ENCODE results near the gene ASB2. TPM values are rescaled to one million over a fixed set of nuclear protein-coding genes. Genes with fewer than 3 reads are reported as not detected.

The ASB2 gene
- total RNA-seq, 1 experiment from 2014 or later: 1.9 TPM

DNA sequence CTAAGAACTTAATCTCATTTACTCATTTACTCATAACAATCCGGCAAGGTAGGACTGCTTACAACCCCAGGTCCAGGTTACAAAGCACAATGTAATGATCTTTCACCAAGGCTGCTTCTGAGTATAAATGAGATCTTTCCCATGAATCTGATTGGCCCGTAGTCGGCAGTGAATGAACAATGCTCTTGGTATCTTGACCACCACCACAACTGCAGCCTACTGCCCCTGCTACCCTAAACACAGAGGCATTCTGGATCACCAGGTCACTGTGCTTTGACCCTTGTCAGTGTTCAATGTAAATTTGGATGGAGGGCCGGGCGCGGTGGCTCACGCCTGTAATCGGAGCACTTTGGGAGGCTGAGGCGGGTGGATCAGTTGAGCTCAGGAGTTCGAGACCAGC lies 33.3 kb downstream of the ASB2 start:
- in situ Hi-C loops (cut with HindIII; ENCODE audit: low pct_unique_long_range_greater_than_20kb, low sequenced_read_pairs): no loop called here
- DNase-seq (ENCODE audit: low read depth): peak; percentile 48

DNA sequence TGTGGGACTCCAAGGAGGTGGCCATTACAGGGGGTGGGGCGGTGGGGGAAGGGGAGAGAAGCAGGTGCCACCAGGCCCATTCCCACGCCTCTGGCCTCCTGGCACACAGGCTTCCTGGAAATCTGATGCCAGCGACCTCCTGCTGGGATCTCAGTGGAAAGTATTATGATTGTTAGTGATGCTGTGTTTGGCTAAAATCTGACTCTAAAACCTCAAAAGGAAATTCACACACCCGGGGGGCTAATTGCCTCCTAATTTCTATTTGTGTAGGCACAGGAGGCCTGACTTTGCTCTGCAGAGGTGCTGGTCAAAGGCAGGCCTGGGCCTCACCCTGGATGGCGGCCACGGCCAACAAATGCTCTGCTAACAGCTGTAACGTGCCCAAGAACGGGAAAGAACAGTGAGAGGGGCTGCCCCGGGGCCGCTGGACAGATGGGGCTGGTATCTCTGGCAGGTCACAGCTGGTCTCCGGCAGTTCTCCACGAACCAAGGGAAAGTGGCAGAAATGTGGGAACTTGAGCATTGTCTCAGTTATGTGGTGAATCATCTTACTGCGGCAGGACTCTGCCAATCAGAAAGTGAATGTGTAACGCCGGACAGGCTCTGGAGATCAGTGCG lies 35.0 kb downstream of the ASB2 start:
- in situ Hi-C loops (cut with HindIII; ENCODE audit: low pct_unique_long_range_greater_than_20kb, low sequenced_read_pairs): no loop called here

DNA sequence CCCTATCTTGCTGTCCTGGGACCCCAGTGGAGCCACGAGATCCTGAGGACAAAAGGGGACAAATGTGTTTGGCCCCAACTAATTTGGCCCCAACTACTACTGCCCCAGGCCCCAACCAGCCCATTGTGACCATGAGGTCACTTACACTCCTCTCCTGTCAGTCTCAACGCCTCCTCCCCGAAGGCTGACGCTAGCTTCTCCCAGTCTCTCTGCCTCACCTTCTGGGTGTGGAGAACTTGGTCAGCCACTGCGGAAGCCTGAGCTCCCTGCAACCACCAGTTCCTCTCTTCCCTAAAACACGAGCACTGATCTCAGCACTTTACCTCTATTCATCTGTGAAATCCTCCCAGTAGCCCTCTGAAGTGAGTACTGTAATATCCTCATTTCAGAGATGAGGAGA lies 35.9 kb downstream of the ASB2 start:
- in situ Hi-C loops (cut with HindIII; ENCODE audit: low pct_unique_long_range_greater_than_20kb, low sequenced_read_pairs): no loop called here

More for the DNA sequence above, 35.0 kb downstream of the ASB2 start:
- peak; percentile 77 for DNase-seq (ENCODE audit: low read depth)

DNA sequence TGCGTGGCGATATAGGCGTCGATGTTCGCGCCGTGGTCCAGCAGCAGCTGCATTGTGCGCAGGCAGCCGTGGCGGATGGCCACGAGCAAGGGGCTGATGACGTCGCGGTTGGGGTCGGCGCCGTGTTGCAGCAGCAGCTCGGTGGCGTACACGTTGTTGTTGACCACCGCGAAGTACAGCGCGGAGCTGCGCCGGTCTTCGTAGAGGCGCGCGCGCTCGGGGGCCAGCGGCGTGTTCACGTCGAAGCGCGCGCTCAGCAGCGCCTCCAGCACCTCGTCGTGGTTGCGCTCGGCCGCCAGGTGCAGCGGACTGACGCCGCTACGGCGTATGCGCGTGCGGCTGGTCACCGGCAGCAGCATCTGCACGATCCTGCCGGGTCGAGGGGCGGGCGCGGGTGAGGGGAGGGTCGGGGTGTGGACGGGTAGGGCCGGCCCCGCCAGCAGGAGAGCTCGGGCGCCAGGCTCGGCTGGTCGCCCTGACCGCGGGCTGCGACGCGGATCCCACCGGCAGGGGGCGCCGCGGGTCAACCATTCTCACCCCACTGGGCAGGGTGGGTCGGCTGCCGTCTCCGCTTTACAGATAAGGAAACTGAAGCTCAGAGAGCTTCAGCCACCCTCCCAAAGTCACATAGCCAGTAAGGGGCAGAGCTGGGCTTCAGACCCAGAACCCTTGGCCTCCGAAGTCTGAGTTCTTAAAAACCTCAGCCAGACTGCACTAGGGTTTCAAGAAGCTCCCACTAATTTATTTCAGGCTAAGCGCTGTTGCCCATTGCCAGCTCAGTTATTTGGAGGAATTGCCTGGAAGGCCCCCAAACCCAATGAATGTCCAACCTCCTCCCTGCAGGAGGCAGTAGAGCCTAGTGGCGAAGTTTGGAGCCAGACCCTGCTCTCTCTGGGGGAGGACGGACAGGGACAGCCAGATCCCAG lies 36.8 kb downstream of the ASB2 start:
- DNase-seq (ENCODE audit: low read depth): peak; percentile 84
- in situ Hi-C loops (cut with HindIII; ENCODE audit: low pct_unique_long_range_greater_than_20kb, low sequenced_read_pairs): no loop called here

More for the DNA sequence above, 35.9 kb downstream of the ASB2 start:
- no peak for DNase-seq (ENCODE audit: low read depth)

DNA sequence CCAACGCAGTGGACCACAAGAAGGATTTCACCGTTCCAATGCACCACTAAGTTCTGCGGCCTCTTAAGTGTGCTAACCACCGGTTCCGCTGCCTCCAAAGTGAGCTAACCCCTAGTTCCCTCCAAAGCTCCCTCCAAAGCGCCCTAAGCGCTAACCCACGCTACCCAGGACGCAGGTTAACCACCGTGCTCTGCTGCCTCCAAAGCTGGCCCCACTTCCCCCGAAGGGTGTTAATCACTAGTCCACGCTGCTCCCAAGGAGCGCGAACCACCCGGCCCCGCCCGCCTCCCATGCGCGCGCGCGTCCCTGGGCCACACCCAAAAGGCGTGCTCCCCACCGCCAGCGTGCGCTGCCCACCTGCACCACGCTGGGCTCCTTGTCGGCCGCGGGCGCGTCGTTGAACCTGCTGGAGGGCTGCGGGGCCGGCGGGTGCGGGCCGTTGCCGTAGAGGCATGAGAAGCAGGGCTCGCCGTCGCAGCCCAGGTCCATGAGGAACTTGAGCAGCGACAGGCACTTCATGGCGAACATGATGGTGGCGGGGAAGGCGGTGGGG lies 37.5 kb downstream of the ASB2 start:
- in situ Hi-C loops (cut with HindIII; ENCODE audit: low pct_unique_long_range_greater_than_20kb, low sequenced_read_pairs): no loop called here

DNA sequence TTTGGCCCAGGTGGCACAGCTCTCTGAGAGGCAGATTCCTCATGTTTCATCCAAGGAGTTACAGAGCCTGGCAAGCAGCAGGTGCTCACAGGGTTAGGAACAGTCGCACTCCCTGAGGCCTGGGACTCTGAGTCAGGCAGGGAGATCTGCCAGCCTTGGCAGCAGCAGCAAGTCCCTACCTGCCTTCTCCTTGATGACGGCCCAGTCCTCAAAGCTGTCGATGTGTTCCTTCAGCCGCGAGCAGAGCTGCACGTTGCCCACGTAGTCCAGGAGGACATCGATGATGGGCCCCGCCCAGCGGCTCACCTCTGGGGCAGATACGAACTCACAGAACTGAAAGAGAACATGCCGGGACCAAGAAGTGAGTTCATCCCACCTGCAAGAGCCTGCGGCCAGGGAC lies 38.9 kb downstream of the ASB2 start:
- DNase-seq (ENCODE audit: low read depth): no peak
- in situ Hi-C loops (cut with HindIII; ENCODE audit: low pct_unique_long_range_greater_than_20kb, low sequenced_read_pairs): no loop called here

More for the DNA sequence above, 37.5 kb downstream of the ASB2 start:
- DNase-seq (ENCODE audit: low read depth): no peak

DNA sequence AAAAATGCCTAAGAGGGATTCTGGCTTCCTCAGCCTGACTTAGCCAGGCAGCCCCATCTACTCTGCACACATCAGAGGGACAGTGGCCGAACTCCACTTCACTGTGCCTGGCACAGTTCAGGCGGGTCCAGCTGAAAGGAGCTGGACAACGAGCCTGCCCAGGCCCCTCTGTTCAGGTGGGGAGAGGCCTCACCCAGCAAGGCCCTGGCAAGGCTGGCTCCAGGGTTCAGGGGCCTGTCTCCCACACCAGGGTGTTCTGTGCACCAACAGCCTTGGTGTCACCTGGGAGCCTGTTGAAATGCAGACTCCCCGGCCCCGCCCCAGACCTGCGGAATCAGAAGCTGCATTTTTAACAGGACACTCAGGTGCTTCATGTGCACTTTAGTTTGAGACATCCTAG lies 39.4 kb downstream of the ASB2 start:
- in situ Hi-C loops (cut with HindIII; ENCODE audit: low pct_unique_long_range_greater_than_20kb, low sequenced_read_pairs): no loop called here
- DNase-seq (ENCODE audit: low read depth): no peak

DNA sequence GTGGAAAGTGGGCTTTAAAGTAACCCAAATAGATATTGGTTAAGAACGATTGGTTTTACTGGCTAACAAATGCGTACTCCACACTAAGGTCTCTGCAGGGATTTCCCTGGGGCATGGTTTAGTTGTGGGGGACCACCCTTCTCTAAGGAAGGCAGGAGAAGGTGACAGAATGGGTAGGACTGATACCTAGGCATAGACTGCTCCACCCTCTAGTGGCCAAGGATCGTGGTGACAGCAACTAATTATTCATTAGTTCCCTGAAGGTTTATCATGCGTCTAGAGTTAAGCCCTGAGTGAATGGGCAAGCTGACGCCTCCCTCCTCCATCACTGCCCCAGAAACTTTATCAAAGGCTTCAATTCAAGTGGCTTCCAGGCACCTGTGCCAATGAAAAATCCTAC lies 40.1 kb downstream of the ASB2 start:
- in situ Hi-C loops (cut with HindIII; ENCODE audit: low pct_unique_long_range_greater_than_20kb, low sequenced_read_pairs): no loop called here
- no peak for DNase-seq (ENCODE audit: low read depth)

DNA sequence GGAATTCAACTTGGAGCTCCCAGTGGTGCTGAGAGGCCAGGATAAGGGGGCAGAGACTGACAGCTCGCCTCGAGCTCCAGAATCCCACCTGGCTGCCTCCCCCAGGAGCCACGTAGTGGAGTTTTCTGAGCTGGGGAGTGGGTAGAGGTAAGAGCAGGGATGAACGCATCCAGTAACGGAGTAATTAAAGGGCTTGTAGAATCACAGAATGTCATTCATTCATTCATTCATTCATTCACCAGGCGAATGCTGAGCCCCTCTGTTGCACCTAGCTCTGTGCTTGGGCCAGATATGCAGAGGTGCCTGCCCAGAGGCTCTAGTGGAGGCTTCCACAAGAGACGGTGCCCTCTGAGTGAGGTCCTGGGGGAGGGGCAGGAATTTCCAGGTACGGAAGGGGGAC lies 41.2 kb downstream of the ASB2 start:
- DNase-seq (ENCODE audit: low read depth): no peak
- in situ Hi-C loops (cut with HindIII; ENCODE audit: low pct_unique_long_range_greater_than_20kb, low sequenced_read_pairs): no loop called here

DNA sequence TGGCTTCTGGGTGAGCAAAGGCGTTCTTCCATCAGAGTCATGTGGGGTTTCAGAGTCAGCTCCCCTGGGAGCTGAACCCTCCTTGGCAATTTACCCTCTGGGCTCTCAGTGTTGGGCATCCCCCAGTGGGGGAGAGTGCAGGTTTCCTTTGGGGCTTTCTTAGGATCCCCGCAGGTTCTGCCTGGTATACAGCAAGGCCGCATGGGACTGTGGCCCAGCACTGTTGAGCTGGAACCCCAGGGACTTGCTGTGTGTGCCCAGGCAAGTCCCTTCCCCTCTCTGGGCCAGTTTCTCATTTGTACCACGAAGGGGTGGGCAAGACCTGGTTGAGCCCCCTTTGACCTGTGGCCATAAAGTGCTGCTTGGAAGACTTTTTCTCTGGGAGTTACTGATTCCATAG lies 43.7 kb downstream of the ASB2 start:
- in situ Hi-C loops (cut with HindIII; ENCODE audit: low pct_unique_long_range_greater_than_20kb, low sequenced_read_pairs): no loop called here
- DNase-seq (ENCODE audit: low read depth): no peak

DNA sequence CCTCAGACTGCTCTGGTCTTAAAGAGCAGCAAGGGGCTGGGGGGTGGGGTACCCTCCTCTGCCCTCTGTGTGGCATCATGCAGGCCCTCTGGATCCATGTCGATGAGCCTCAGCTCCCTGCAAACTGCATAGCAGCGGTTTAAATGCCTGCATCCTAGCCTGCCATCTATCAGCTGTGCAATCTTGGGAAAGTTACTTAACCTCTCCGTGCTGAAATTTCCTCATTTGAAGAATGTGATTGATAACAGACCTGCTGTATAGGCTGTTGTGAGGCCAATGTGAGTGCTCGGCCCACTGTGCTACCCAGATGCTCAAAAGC lies 45.4 kb downstream of the ASB2 start:
- in situ Hi-C loops (cut with HindIII; ENCODE audit: low pct_unique_long_range_greater_than_20kb, low sequenced_read_pairs): no loop called here
- no peak for DNase-seq (ENCODE audit: low read depth)

DNA sequence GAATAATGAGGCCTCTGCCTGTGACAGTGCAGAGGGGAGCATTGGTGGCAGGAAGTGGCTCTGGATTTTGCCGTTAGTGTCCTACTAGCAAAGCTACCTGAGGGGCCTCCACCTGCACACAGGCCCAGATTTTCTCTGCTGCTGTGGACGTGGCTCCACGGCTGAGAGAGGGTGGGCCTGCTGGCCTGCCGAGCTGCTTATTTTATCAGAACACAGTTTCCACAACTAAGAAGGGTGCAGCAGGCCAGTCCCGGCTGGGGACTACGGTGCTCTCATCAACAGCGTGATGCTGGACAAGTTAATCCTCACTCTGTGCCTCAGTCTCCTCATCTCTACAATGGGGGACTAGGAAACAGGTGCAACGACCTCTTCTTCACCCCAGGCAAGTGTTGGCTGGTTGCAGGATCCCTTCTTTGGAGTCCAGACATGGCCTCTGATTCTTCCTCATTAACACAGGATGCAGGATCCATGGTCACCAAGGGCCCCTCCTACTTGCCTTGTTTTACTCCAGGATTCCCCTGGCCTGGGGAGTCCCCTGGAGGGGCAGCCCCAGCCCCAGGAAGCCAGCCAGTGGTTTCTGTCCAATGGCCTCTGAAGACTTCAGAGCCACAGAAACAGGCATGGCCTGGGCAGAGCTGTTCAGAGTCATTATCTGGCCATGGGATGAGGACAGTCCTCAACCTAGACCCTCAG lies 45.9 kb downstream of the ASB2 start:
- DNase-seq (ENCODE audit: low read depth): no peak
- in situ Hi-C loops (cut with HindIII; ENCODE audit: low pct_unique_long_range_greater_than_20kb, low sequenced_read_pairs): no loop called here

DNA sequence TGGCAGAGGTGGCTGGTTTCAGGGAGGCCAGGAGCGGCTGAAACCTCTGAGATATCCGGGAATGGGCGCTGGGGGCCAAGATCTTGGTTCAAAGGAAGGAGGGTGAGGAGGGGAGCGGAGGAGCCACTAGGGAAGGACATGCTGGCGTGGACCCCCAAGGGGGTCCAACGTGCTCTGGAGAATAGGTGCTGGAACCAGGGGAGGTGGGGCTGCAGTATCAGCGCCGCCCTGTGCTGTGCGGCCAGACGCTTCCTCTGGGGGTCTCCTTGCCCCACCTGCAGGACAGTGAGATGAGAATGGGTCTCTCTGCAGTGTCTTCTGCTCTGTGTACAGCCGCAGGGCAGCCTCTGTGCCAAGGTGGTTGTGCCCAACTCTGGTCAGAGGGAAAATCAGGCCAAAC lies 46.7 kb downstream of the ASB2 start:
- in situ Hi-C loops (cut with HindIII; ENCODE audit: low pct_unique_long_range_greater_than_20kb, low sequenced_read_pairs): no loop called here
- no peak for DNase-seq (ENCODE audit: low read depth)

DNA sequence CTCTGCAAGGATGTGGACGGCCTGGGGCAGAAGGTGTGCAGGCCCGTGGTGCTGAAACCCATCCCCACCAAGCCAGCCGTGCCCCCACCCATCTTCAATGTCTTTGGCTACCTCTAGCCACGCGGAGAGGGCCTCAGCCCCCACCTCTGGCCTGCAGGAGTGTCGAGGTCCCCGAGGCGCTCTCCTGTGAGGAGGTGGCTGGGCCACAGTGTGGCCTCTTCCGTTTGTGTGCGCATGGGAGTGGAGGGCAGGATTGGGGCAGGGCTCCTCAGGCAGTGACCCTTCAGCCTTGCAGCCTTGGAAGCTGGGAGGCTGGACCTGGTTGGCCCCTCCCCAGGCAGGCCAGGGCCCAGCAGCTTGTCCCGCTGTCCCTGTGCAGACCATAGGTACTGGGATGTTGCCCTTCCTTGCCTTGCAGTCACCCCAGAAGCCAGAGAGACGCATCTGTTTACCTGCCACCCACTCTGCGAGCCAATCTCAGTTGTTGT lies 47.3 kb downstream of the ASB2 start:
- in situ Hi-C loops (cut with HindIII; ENCODE audit: low pct_unique_long_range_greater_than_20kb, low sequenced_read_pairs): no loop called here
- DNase-seq (ENCODE audit: low read depth): no peak

DNA sequence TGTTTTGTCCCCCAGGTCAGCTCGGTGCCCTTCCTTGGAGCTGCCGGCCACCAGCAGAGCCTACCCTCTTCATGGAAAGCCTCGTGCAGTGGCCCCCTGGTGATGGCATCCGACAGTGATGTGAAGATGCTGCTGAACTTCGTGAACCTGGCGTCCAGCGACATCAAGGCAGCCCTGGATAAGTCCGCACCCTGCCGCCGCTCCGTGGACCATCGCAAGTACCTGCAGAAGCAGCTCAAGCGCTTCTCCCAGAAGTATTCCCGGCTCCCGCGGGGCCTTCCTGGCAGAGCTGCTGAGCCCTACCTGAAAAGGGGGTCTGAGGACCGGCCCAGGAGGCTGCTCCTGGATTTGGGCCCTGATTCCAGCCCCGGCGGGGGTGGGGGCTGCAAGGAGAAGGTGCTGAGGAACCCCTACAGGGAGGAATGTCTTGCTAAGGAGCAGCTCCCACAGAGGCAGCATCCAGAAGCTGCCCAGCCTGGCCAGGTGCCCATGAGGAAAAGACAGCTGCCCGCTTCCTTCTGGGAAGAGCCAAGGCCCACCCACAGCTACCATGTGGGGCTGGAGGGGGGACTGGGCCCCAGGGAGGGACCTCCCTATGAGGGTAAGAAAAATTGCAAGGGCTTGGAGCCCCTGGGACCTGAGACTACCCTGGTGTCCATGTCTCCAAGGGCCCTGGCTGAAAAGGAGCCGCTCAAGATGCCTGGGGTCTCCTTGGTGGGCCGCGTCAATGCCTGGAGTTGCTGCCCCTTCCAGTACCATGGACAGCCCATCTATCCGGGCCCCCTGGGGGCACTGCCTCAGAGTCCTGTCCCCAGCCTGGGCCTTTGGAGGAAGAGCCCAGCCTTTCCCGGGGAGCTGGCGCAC lies 48.0 kb downstream of the ASB2 start:
- in situ Hi-C loops (cut with HindIII; ENCODE audit: low pct_unique_long_range_greater_than_20kb, low sequenced_read_pairs): no loop called here
- no peak for DNase-seq (ENCODE audit: low read depth)

DNA sequence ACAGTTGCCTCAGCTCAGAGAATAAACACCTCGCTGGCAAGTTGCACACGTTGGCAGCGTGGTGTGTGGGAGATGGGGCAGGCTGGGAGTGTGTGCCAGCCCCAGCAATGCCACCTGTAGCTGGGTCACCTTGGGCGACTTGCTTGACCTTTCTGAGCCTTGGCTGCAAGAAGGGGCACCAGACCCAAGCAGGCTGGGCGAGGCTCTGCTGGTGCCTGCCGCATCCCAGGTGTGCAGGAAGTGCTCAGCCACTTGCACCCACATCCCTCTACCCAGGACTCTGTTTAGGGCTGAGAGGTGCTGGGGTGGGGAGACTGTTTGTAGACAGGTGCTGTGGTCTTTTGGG lies 48.6 kb downstream of the ASB2 start:
- in situ Hi-C loops (cut with HindIII; ENCODE audit: low pct_unique_long_range_greater_than_20kb, low sequenced_read_pairs): no loop called here

DNA sequence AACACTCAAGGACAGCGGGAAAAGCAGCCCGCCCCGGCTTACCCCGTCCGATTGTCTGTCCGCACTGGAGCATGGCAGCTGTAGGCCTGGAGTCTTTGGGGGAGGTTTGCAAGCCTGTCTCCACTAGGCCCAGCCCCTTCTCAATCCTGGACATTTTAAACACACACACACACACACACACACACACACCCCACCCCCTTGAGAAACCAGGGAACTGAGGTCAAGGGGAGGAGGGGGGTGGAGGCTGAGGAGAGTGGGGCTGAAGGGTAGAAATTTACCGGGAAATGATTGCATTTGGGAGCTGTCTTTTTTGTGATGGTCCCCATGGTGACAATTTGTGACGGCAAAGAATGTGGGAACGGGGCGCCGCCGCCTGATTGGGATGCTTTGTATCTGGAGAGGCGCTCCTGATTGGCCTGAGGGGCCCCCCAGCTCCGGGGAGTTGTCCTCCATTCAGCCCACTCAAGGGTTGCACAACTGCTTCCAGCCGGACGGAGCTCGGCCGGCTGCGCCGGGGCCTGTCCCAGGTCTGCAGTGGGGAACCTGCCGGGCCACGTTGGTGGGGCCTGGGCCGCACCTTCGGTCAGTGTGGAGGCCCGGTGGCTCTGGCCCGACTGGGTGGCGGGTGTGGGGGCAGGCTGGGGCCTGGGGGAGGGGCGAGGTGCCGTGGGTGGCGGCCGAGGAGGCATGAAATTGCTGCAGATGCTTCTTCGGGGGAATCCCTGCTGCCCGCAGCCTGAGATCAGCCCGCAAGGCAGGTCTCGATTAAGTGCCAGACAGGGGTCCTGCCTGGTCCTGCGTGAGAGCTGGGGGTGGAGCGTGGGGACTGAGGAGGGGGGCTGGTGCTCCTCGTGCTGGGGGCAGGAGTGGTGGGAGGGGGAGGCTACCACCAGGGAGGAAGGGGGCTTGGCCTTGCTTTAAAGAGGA lies 49.2 kb downstream of the ASB2 start, which contains the start of gene FAM181A:
FAM181A (plus strand) TSS at position 472 of the 927 bp plus-strand sequence. CDS start 942 bp downstream, outside the sequence.
- no peak for DNase-seq (ENCODE audit: low read depth)
- in situ Hi-C loops (cut with HindIII; ENCODE audit: low pct_unique_long_range_greater_than_20kb, low sequenced_read_pairs): no loop called here

More for the DNA sequence above, 48.6 kb downstream of the ASB2 start:
- DNase-seq (ENCODE audit: low read depth): no peak
